DMS153 treated with DMSO at 0.1 percent for 48 hours (cell line): ENCODE measurements around the gene NAAA.
"Not testable (repeated sequence)": the region's sequence is repeated elsewhere in the genome, so short reads cannot be mapped to it uniquely, and the experiment has no call there.

ENCODE experiments used
- DNase-seq: peaks from one replicate; lab custom pipeline; 2025; ENCODE audit not compliant: unreplicated experiment; lab: John Stamatoyannopoulos, UW

NAAA gene

DNA sequence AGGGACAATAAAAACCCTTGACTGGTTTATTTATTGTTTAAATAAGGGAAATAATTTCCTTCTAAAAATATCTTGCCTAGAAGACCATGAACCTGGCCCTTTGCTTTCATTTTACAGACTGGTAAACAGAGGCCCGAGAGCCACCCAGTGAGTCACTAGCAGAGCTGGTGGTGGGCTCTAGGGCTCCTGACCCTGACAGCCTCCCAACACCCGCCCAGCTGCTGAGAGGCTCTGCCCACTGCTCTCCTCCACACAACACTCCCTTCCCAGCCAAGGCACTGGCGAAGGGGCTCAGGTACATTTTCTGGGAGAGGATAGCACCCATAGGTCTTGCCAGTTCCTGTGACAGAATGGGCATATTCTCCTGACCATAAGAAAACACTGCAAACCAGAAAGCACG lies 20.5 kb downstream of the NAAA start:
- no peak for DNase-seq

DNA sequence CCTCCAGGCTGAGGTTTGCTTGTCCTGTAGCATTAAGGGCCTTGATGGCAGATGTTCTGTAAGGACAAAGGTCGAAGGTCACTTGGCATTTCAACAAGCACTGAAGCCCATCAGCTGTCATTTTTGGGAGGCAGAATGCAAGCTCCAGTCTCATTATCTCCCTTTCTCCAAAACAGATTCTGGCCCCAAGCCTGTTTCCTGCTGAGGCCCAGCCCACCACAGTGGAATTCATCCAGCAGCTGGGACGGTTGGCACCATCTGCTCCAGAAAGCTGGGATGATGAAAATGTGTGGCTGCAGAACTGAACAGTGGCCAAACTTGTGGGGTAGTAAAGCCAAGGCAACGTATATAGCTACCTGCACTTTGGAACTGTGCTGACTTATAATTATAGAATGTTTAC lies 20.9 kb downstream of the NAAA start:
- DNase-seq: no peak

DNA sequence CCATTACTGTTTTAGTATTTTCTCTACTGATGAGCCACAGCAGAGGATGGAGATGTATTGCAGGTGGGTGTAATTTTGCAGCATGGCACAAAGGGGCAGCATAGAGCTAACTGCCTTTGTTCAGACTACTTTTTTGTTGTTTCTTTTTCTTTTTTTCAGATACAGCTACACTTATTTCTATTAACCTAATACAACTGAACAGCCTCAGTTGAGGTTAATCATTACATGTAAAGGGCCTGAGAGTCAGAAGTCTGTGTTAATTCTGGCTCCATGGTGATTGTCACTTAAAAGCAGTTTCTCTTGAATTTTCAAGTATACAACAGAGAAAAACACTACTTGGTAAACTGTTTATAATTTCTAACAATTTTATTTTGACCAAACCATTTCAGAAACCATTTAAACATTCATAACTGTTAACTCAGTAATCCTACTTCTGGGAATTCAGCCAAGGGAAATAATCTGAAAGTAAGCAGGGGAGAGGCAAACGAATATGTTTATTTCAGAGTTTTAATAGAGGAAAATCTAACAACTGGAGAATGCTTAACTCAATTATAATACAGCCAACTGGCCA lies 24.6 kb downstream of the NAAA start:
- DNase-seq: peak; percentile 14

DNA sequence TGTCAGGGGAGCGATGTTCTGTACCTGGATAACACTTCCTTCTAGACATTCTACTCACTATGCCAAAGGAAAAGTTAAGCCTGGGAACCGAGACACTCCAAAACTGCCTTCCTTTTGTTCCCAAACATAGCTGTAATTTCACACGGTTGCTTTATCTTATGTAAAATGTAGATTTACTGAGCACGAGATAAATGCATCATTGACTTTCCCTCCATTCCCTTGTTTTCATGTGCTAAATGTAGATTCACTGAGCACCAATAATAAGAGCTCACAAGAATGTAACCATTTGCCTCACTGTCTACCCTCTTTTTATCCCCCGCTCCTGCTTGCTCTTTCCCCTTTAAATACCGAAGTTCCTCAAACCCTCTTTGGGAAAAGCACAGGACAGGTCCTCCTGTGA lies 27.8 kb downstream of the NAAA start:
- no peak for DNase-seq

DNA sequence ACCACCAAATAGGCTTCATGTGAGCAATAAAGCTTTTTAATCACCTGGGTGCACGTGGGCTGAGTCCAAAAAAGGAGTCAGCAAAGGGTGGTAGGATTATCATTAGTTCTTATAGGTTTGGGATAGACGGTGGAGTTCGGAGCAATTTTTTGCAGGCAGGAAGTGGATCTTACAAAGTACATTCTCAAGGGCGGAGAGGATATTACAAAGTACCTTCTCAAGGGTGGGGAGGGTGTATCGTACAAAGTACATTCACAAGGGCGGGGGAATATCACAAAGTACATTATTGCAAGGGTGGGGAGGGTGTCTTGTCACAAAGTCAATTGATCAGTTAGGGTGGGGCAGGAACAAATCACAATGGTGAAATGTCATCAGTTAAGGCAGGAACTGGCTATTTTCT lies 30.0 kb downstream of the NAAA start:
- not testable (repeated sequence) for DNase-seq

DNA sequence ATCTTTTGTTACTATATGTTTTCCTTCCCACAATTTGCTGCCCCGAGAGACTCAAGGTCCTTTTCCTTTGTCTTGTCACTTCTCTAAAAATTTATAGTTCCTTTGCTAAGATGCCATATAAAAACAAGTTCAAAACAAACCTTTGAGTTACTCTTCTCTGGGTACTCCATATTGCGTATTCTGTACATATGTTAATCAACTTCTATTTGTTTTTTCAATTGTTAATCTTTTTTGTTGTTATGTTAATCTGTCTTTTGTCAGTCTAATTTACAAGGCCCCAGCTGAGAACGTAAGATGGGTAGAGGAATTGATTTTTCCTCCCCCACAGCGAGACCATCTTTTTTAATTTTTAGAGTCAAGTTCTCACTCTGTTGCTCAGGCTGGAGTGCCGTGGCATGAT lies 31.4 kb downstream of the NAAA start:
- DNase-seq: no peak

DNA sequence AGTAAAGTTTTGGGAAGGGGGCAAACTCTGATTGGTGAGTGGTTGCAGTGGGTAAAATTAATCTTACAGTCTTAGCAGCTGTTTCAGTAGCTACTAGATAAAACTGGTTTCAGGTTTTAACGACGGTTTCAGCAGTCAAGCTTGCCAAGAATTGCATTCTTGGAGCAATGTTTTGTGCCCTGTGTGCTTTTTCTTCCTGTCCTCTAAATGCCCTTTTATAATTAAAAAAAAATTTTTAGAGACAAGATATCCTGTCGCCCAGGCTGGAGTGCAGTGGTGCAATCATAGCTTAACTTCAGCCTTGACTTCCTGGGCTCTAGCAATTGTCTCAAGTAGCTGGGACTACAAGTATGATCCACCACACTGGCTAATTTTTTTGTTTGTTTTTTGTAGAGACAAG lies 32.3 kb downstream of the NAAA start:
- DNase-seq: no peak

DNA sequence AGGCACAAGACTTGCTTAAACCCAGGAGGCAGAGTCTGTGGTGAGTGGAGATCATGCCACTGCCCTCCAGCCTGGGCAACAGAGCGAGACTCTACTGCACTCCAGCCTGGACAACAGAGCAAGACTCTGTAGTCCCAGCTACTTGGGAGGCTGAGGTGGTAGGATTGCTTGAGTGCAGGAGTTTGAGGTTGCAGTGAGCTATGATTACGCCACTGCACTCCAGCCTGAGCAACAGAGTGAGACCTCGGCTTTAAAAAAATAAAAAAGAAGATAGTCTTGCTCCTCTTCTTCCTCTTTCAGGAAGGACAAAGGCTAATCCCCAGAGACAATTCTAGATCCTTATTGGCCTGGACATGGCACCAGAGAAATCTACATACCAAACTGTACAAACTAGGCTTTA lies 32.8 kb downstream of the NAAA start:
- DNase-seq: no peak

DNA sequence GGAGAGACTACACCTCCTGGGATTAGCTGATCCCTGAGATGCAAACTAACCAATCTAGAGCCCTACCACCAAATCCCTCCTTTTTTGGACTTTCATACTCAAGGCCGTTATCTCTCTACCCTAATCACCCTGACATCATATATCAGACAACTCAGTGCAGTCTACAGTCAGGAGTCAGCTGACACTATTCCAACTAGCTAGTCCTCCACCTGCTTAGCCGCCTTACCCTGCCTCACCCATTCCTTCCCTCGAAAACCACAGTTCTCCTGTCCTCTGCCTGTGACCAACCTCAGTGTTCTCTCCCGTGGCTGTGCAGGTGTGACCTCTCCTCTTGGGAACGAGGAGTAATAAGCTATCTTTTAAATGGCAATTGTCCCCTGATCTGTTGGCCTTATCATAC lies 36.7 kb downstream of the NAAA start:
- no peak for DNase-seq

DNA sequence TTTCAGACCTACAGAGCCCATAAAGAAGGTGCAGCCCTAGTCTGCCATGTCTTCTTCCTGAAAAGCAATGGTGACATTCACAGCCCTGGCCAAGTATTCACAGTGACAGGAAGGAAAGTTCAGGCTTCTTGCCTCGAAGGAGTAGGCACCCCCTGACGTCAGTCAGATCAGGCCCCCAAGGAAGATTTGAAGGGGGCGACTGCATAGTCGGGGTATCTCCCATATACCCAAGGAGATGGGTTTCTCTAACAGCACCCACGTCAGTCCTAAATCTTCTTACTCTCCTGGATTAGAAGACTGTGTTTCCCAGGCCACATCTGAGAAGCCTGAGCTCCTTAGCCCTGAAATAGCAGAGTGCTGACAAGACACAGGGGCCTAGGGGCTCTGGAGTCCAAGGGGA lies 38.5 kb downstream of the NAAA start, which contains the start of gene PPEF2:
Gene PPEF2 (minus strand): TSS at position 101 of the 400 bp plus-strand sequence. CDS start 6,127 bp downstream, outside the sequence.
- DNase-seq: no peak

DNA sequence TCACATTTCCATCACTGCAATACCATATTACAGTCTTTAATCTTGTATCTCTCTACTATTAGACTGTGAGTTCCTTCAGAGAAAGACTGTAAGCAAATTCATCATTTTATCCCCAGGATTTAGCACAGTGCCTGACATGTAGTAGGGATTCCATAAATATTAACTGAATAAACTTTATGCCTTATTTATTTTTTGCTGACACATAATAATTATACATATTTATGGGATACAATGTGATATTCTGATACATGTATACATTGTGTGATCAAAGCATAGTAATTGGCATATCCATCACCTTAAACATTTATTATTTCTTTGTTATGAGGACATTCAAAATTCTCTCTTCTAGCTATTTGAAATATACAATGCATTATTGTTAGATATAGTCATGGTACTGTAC lies 42.3 kb downstream of the NAAA start:
- no peak for DNase-seq

DNA sequence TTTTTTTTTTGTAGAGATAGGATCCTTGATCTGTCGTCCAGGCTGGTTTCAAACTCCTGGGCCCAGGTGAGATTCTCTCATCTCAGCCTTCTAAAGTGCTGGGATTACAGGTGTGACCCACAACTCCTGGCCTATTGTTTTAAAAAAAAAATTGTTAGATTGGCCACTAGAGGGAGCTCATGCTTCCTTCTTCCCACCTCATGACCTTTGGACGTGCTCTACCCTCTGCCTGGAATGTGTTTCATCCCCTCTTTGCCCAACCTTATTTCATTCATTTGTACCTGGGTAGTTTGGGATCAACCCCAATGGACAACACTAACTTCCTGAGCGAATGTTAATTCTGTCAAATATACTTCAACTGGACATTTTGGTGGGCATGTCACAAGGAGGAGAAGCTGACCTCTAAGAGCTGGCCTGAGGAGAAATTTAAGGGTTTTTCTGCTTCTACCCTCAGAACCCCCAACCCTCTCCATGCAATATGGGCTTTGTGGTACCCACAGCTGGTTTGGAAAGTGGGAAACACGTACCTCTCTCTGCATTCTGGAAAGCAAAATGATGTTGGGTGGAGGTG lies 45.0 kb downstream of the NAAA start:
- DNase-seq: peak; percentile 6

DNA sequence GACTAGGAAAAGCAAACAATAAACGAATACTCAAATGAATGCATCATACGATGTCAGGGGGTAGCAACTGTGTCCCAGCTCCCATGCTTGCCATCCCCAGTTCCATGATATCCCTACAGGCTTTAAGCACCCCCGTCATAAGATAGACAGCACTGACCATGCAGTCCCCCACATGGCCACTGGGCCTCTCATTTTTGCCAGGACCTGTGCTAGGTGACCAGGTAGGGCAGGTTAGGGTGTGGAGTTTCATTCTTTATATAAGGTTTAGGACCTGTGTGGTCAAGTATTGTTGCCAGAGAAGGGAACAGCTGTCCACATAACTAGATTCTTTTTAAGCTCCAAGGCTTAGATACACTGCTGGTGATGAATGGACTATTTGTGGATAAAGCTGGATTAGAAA lies 48.3 kb downstream of the NAAA start:
- no peak for DNase-seq

DNA sequence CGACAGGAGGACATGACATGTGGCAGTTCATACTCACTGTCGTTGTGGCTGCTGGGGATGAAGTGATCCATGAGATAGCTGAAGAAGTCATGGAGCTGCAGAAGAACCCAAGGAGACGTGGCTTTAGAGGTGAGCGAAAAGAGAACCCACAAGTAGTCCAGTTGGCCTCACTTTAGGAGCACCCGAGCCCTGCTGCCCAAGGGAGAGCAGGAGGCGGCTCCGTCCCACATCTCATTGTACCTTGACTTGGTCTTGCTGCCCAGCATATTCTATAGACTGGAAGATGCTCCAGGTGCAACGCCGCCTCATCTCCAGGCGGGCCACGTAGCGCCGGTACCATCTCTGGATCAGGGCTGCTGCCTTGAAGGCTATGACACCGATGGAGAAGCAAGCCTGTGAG lies 49.2 kb downstream of the NAAA start:
- DNase-seq: no peak

DNA sequence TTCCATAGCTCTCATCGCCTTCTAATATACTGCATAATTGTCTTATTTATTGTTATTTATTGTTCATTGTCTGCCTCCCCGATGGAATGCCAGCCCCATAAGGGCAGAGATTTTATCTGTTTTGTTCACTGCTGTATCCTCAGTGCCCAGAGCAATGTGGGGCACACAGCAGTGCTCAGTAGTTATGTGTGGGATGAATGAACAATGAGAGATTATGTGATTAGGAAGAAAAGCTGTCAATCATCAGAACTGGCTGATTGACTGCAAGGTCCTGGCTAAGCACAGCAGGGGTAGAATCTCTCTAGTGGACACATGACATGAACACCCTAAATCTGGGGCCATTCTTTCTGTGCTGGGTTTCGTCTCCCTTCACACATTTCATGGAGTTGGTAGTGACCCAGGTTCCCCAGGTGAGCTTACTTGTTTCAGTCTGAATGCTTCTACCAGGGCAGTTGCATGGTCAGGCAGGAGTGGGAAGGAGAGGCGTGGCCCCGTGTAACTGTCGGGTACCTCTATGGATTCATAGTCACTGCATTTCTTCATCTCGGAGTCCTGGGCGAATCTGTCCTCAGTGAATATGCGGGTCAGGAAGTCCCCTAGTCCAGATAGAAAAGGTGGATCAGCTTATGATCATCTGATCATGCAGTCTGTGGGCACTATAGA lies 51.1 kb downstream of the NAAA start:
- DNase-seq: no peak

DNA sequence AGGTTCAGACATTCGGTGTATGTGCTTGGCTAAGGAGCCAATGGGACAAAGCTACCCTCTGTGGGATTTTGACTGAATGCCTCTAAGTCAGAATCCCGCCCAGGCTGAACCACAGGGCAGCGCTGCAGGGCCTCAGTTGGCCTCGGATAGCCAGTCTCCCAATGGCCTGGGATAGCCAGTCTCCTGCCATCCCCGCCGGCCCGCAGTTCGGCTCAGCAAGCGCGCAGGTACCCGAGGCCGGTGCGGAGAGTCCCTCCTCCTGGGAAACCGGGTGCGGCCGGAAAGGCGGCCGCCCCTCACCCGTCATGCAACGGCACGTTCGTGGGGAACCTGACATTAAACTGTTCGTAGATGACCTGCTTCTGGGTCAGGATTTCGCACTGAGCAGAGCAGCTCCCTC lies 54.7 kb downstream of the NAAA start:
- no peak for DNase-seq

DNA sequence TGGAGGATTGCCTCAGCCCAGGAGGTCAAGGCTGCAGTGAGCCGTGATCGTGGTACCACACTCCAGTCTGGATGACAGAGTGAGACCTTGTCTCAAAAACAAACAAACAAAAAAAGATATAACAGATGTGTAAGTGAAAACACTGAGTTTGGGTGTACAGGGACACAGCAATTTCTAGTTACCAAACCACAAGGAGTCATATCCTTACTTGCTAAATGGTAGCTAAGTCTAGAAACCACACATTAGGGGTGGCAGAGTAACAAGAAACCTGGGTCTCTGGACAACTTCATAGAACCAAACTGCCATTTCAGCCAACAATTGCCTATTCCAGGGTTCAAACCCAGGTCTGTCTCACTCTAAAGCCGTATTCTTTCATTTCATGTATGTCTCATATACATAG lies 59.3 kb downstream of the NAAA start:
- no peak for DNase-seq

DNA sequence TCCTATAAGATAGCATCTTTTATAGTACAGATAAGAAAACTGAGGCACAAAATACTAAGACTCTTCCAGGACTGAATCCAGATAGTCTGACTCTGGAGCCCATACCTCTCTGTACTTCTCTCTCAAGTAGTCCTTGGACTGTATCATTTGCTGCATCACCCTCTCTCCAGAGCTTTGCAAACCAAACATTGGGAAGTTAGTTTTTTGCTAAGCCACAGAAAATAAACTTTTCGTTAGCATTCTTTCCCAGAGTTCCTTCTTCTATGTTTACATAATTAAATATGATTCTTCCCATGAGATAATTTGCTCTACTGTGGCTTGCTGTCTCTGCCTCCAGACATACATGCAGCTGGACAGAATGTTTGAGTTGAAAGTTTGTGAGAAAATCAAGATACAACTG lies 60.5 kb downstream of the NAAA start:
- no peak for DNase-seq

DNA sequence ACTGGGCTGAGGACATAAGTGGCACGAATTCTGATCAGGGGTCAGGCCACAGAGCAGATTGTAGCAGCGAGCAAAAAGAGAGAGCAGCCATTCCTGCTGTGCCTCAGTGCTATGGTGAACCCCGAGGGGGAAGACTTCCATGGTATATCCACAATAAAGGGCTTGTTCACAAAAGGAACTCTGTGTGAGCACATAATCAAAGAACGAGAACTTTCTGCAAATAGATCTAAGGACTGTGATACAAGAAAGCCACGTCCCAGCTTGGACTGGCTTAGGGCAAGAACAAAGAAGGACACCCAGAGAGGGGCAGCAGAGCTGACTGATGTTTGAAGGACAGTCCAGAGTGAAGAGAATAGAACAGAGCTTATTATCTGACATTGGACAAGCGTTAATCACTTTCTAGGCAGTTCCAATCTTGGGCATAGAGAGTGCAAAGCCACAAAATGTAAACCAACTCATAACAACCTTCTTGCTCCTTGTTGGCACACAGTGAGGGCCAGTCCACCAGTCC lies 62.5 kb downstream of the NAAA start:
- no peak for DNase-seq

DNA sequence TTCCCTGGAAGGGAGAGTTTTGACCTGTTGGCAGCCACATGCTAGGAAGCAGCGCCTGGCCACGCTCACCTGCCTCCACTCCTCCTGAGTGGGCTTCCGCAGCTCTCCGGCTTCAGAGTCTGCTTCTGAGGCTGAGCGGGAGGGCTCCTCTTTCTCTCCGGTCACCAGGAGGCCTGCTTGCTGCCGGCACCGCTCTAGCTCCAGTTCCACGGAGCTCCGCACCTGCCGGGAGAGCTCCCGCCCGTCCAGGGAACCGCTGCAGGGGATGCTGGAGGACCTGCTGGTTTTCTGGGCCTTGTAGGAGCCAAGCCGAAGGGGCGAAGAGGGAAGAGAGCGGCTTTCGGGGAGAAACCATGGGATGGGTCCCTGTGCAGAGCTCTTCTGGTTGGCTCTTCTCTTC lies 64.6 kb downstream of the NAAA start:
- DNase-seq: no peak

DNA sequence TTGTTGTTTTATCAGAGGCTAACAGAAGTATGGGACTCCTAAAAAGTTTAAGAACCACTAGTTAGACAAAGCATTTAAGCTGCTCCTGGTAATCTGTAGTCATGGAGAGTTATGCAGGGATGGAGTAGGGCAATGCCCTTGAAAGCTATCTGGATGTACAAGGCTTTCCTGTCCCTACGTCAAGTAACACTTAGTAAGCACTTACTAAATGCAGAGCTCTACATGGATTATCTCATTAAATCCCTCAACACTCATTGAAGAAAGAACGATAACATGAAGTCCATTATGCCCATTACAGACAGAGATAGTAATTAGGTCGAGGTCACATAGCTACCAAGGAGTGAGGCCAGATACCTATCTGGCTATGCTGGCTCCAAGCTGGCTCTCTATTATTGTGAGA lies 71.7 kb downstream of the NAAA start:
- no peak for DNase-seq

DNA sequence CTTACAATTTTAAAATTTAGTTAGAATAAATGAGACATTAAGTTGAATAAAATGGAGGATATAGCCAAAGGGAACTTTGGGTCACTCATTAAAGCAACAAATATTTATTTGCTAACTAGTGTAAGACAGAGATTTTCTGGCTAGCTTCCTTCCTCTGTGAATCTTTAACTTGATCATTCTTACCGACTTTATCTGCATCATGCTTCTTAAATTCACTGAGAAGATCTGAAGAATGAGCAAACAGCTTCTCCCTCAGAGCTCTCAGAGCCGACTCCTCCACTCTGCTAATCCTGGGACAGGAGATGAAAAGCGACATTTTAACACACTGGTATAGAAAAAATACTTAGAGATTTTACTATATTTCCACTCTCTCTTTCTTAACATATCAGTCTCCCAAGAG lies 73.7 kb downstream of the NAAA start:
- DNase-seq: no peak
